Activated gamma-delta T cell treated with anti-CD3 and anti-CD28 coated beads, Interleukin-2, amount 50 U/mL, for 16 hours (primary cell): ENCODE results near the gene CCDC93.

ENCODE experiments used
- DNase-seq: peaks from one replicate; pipeline ENCODE4 v3.0.0-alpha.2; 2020; ENCODE audit warnings: low read depth

Gene CCDC93

DNA sequence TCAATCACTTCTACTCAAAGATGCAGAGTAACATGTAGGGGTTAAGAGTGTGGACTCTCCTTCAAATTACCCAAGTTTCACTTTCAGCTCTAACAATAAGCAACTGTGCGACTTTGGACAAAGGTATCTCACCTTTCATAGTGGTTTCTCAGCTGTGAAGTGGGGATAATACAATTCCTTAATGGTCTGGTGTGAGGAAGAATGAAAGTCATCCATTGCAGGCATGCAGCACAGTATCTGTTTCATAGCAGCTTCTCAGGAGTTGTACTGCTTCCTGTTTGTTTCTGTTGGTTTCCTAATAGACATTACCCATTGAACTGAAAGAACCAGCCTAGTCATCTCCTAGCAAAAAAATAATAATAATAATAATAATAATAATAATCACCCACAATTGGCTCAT is 125.0 kb downstream of the CCDC93 start:
- DNase-seq: no peak

DNA sequence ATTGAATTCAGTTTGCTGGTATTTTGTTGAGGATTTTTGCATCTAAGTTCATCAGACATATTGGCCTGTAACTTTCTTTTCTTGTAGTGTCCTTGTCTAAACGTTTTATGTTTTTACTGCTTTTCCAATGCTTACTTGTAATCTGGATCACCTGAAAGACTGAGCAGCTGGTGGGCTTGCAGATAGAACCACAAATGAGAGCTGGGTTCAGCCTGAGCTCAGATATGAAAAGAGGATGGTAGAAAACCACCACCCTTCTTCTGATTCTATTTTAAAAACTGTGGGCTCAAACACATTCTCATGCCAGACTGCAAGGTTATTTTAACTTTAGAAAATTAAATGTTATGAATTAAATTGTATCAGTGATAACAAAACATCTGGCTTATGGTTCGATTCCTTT is 128.6 kb downstream of the CCDC93 start:
- DNase-seq: no peak

DNA sequence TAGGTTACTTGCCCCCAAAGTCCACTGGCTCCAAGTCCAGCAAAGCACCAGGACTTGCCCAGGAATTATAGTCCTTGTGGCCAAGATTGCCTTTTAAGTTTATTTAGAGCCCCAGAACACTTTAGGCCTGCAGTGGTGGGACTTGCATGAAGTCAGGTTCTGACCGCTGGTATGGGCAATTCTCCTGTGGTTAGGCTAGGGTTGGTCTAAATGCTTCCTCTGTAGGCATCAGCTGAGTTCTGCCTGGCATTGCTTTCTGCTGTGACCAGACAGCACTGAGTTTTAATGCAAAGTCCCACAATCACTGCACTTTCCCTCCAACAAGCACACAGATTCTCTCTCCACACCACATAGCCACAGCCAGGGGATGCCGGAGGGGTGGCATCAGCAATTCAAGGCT is 134.9 kb downstream of the CCDC93 start:
- DNase-seq: no peak

DNA sequence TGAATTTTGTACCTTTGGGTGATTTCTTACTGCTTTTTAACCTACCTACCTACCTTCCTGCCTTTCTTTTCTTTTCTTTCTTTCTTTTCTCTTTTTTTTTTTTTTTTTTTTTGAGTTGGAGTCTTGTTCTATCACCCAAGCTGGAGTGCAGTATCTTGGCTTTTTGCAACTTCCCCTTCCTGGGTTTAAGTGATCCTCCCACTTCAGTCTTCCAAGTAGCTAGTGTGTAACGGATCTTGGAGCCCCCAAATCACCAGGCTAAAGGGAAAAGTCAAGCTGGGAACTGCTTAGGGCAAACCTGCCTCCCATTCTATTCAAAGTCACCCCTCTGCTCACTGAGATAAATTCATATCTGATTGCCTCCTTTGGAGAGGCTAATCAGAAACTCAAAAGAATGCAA is 138.1 kb downstream of the CCDC93 start:
- DNase-seq: no peak
